SK-N-SH (cell line): ENCODE data around the gene CLASRP. TPM values are rescaled to one million over a fixed set of nuclear protein-coding genes. Genes with fewer than 3 reads are reported as not detected.

Source experiments
- CTCF ChIA-PET: fragments of 300-600, 350-600 bp; formaldehyde crosslinking; extraction: SDS; loops from one replicate; lab custom pipeline; 2021; lab: Yijun Ruan, JAX
- POLR2A ChIA-PET: fragments of 350-600 bp; sonication (Branson Sonifier 250); formaldehyde crosslinking; extraction: SDS; loops from one replicate; lab custom pipeline; 2020; ENCODE audit warnings: antibody characterized with exemption, inconsistent platforms; lab: Yijun Ruan, JAX
- DNase-seq: peaks from one replicate; pipeline ENCODE4 v3.0.0; 2012
- H2AFZ ChIP-seq: fragments of 200-600 bp; sonication (generic); 2 replicates; pipeline ENCODE4 v1.8.1; 2016; ENCODE audit warnings: antibody characterized with exemption, mild to moderate bottlenecking, low read depth
- H3F3A ChIP-seq: fragments of 200-600 bp; sonication (generic); replicated peaks from 2 replicates; pipeline ENCODE3; 2016; ENCODE audit warnings: antibody characterized with exemption, mild to moderate bottlenecking; ENCODE audit not compliant: insufficient read depth
- H3K27ac ChIP-seq, 2 experiments: fragments of 200-500 bp in 1 of 2; fragments of 200-600 bp in 1 of 2; sonication (Bioruptor generic) in 1 of 2; sonication (generic), shearing (Covaris generic) in 1 of 2; 2 replicates each; pipeline versions ENCODE4 v1.5.1 to v1.6.1; 2014 to 2016; ENCODE audit warnings: low read depth in 2 of 2, inconsistent platforms in 1 of 2, low read length in 1 of 2, mild to moderate bottlenecking in 1 of 2, mixed read lengths in 1 of 2
- H3K27me3 ChIP-seq: fragments of 200-600 bp; sonication (generic), shearing (Covaris generic); 2 replicates; pipeline ENCODE4 v1.6.1; 2016; ENCODE audit warnings: mixed run types; ENCODE audit not compliant: insufficient read depth
- H3K36me3 ChIP-seq, 2 experiments: fragments of 200-500 bp in 1 of 2; fragments of 200-600 bp in 1 of 2; sonication (Bioruptor generic) in 1 of 2; sonication (generic) in 1 of 2; replicated peaks in 1 of 2; 2 replicates each; pipeline versions ENCODE3 to v1.5.1; 2014 to 2016; ENCODE audit warnings: low read length in 1 of 2, mild to moderate bottlenecking in 1 of 2; ENCODE audit not compliant: insufficient read depth in 2 of 2, control insufficient read depth in 1 of 2
- H3K4me1 ChIP-seq, 2 experiments: fragments of 200-500 bp in 1 of 2; fragments of 200-600 bp in 1 of 2; sonication (Bioruptor generic) in 1 of 2; sonication (generic), shearing (Covaris generic) in 1 of 2; 2 replicates each; pipeline versions ENCODE4 v1.5.1 to v1.6.1; 2014 to 2016; ENCODE audit warnings: low read depth in 1 of 2, low read length in 1 of 2, mixed run types in 1 of 2; ENCODE audit not compliant: insufficient read depth in 2 of 2, control insufficient read depth in 1 of 2
- H3K4me2 ChIP-seq: fragments of 200-600 bp; sonication (generic), shearing (Covaris generic); 2 replicates; pipeline ENCODE4 v1.6.1; 2017; ENCODE audit warnings: mixed run types
- H3K4me3 ChIP-seq, 2 experiments: fragments of 200-500 bp in 1 of 2; fragments of 200-600 bp in 1 of 2; sonication (Bioruptor generic) in 1 of 2; sonication (generic), shearing (Covaris generic) in 1 of 2; 2 replicates each; pipeline versions ENCODE4 v1.5.1 to v1.8.1; 2014 to 2016; ENCODE audit warnings: low read depth in 2 of 2, inconsistent platforms in 1 of 2, low read length in 1 of 2, mild to moderate bottlenecking in 1 of 2, mixed read lengths in 1 of 2, moderate library complexity in 1 of 2
- H3K79me2 ChIP-seq: fragments of 200-600 bp; sonication (generic); 2 replicates; pipeline ENCODE4 v1.8.1; 2017; ENCODE audit warnings: mild to moderate bottlenecking; ENCODE audit not compliant: insufficient read depth
- H3K9ac ChIP-seq: fragments of 200-600 bp; sonication (generic); 2 replicates; pipeline ENCODE4 v1.6.1; 2017; ENCODE audit warnings: mixed run types
- H3K9me2 ChIP-seq: fragments of 200-600 bp; sonication (generic); 2 replicates; pipeline ENCODE4 v1.6.1; 2017; ENCODE audit warnings: mixed run types
- H3K9me3 ChIP-seq: fragments of 200-600 bp; sonication (generic); 2 replicates; pipeline ENCODE4 v1.6.1; 2017; ENCODE audit warnings: mixed run types, mild to moderate bottlenecking, moderate library complexity
- H4K20me1 ChIP-seq: fragments of 200-600 bp; sonication (generic); 2 replicates; pipeline ENCODE4 v1.6.1; 2017; ENCODE audit warnings: mild to moderate bottlenecking, mixed run types; ENCODE audit not compliant: insufficient read depth
- CHD2 ChIP-seq: fragments of 150-350 bp; IDR thresholded peaks from 2 replicates; pipeline ENCODE4 v1.6.1; 2018; ENCODE audit warnings: low read length; ENCODE audit not compliant: partially characterized antibody
- ELF1 ChIP-seq: IDR thresholded peaks from 2 replicates; pipeline ENCODE4 v1.4.0; 2012
- EP300 ChIP-seq, 2 experiments: IDR thresholded peaks; 2 replicates each; pipeline versions ENCODE4 v1.4.0 to v1.6.1; 2012; ENCODE audit warnings: borderline replicate concordance in 1 of 2, low read depth in 1 of 2, low read length in 1 of 2
- FOSL2 ChIP-seq: IDR thresholded peaks from 2 replicates; pipeline ENCODE4 v1.4.0; 2012; ENCODE audit warnings: low read depth, mild to moderate bottlenecking, moderate library complexity, borderline replicate concordance
- FOXJ3 ChIP-seq: sonication (generic); formaldehyde crosslinking; IDR thresholded peaks from 2 replicates; pipeline ENCODE4 v1.5.1; 2020; ENCODE audit warnings: mild to moderate bottlenecking, missing genetic modification reagents
- GABPA ChIP-seq: IDR thresholded peaks from 2 replicates; pipeline ENCODE4 v1.4.0; 2012; ENCODE audit warnings: low read depth, mild to moderate bottlenecking
- MEF2A ChIP-seq: IDR thresholded peaks from 2 replicates; pipeline ENCODE4 v1.4.0; 2012; ENCODE audit warnings: low read depth, borderline replicate concordance
- NFIC ChIP-seq: IDR thresholded peaks from 2 replicates; pipeline ENCODE4 v1.4.0; 2012; ENCODE audit warnings: borderline replicate concordance
- NRF1 ChIP-seq: IDR thresholded peaks from 2 replicates; pipeline ENCODE4 v1.6.1; 2012; ENCODE audit warnings: low read depth, mild to moderate bottlenecking, low read length
- POLR2AphosphoS5 ChIP-seq: IDR thresholded peaks from 2 replicates; pipeline ENCODE4 v1.6.1; 2012; ENCODE audit warnings: low read depth, low read length
- RAD21 ChIP-seq: IDR thresholded peaks from 2 replicates; pipeline ENCODE4 v1.6.1; 2012; ENCODE audit warnings: mild to moderate bottlenecking, low read length
- RXRA ChIP-seq: IDR thresholded peaks from 2 replicates; pipeline ENCODE4 v1.4.0; 2012; ENCODE audit warnings: low read depth, mild to moderate bottlenecking, borderline replicate concordance
- SIN3A ChIP-seq: IDR thresholded peaks from 2 replicates; pipeline ENCODE4 v1.6.1; 2012; ENCODE audit warnings: low read depth, mild to moderate bottlenecking, low read length, moderate library complexity, borderline replicate concordance
- TAF1 ChIP-seq: IDR thresholded peaks from 2 replicates; pipeline ENCODE4 v1.6.1; 2012; ENCODE audit warnings: low read depth, mild to moderate bottlenecking, low read length, moderate library complexity, borderline replicate concordance
- TCF12 ChIP-seq: IDR thresholded peaks from 2 replicates; pipeline ENCODE4 v1.4.0; 2012
- TEAD4 ChIP-seq: IDR thresholded peaks from 2 replicates; pipeline ENCODE4 v1.4.0; 2012; ENCODE audit warnings: mild to moderate bottlenecking, borderline replicate concordance; ENCODE audit not compliant: insufficient read depth
- YY1 ChIP-seq: IDR thresholded peaks from 2 replicates; pipeline ENCODE4 v1.4.0; 2012; ENCODE audit warnings: low read depth, mild to moderate bottlenecking
- WGBS: methylation state at CpG from one replicate; pipeline ENCODE4 v1.1.6; 2017; ENCODE audit warnings: low lambda C conversion rate; 5-methylcytosine and 5-hydroxymethylcytosine counted together
- polyA plus RNA-seq, 3 experiments: library from polyadenylated mRNA; depleted of rRNA; stranded (reverse); fragments of >200 nt; gene quantifications; 2 replicates each; pipeline ENCODE4 v1.2.3, GENCODE V29; 2012
- TF ChIP-seq, protein P1 (sequence below): fragments of 150-350 bp; IDR thresholded peaks from 2 replicates; pipeline ENCODE4 v1.6.1; 2016; ENCODE audit warnings: mild to moderate bottlenecking, low read depth, low read length
- TF ChIP-seq, protein P2 (sequence below): IDR thresholded peaks from 2 replicates; pipeline ENCODE4 v1.6.1; 2012; ENCODE audit warnings: mild to moderate bottlenecking, low read depth, low read length, moderate library complexity
- TF ChIP-seq, protein P3 (sequence below): fragments of 200-600 bp; sonication (generic); IDR thresholded peaks from 2 replicates; pipeline ENCODE4 v1.6.1; 2017; ENCODE audit warnings: antibody characterized with exemption, mild to moderate bottlenecking, moderate library complexity

The CLASRP gene
- polyA plus RNA-seq, 1 of the 3 experiments (the other 2 are of a cell fraction) = 54.8 TPM

DNA sequence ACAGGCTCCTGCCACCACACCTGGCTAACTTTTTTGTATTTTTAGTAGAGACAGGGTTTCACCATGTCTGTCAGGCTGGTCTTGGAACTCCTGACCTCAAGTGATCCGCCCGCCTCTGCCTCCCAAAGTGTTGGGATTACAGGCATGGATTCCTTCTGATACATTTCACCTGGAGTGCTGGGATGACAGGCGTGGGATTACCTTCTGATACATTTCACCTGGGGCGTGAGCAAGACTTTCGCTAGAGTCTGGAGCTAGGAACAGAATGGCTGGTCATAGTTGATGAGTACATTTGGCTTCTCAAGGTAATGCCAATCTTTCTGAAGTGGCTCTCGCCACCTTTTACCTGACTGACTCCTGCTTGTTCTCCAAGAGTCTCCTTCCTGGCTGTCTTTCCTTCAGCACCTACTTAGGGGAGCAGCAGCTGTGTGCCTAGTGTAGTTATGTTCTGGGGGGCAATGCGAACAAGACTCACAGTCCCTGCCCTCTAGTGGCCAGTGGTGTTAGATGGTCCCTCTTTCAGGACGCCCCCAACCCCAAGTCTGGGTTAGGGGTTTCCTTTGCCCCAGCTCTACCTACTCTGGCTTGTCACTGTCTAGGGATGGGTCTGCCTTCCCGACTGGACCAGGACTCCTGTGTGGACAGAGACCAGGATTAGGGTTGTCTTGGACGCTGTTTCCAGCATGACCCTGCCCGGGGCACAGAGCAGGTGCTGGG lies 73.4 kb downstream of the CLASRP start:
- Histone ChIP-seq H3K9me2 (no peaks in the 10 kb centered on the region), H3K9ac (no peak overlapping the region), H3K27ac (no peak overlapping the region), H3K36me3 (no peaks in the 10 kb centered on the region), H3K4me3 (no peak overlapping the region), H2AFZ (no peak overlapping the region), H3K79me2 (peaks cover 96% of the 10 kb centered on the region), H3K4me2 (no peak overlapping the region), H3K9me3 (no peaks in the 10 kb centered on the region), H3K4me1 (peaks cover 0 to 4% of the 10 kb centered on the region in 2 experiments; a peak in 1 of 4 replicates), H3K27me3 (no peaks in the 10 kb centered on the region), H3F3A (no peaks in the 10 kb centered on the region), H4K20me1 (peaks cover 94% of the 10 kb centered on the region)
- no peak for DNase-seq
- ChIA-PET CTCF (interaction anchor here (0.8 to 2.0 kb wide), 3 partner anchors 13 to 20 kb away, joined by 3 to 10 read pairs (median 4); no protein-coding TSS in a partner anchor), POLR2A (interaction anchor here (1.3 kb wide), 1 partner anchor 20 kb away, joined by 4 read pairs; the partner anchor contains the start of gene PPP1R37)
- 97% methylated on average over 6 of the region's 11 CpGs for WGBS
- TF ChIP-seq, protein P1, sequence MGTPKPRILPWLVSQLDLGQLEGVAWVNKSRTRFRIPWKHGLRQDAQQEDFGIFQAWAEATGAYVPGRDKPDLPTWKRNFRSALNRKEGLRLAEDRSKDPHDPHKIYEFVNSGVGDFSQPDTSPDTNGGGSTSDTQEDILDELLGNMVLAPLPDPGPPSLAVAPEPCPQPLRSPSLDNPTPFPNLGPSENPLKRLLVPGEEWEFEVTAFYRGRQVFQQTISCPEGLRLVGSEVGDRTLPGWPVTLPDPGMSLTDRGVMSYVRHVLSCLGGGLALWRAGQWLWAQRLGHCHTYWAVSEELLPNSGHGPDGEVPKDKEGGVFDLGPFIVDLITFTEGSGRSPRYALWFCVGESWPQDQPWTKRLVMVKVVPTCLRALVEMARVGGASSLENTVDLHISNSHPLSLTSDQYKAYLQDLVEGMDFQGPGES = no peak
- TF ChIP-seq CHD2 (no peak), TAF1 (no peak), POLR2AphosphoS5 (no peak), NFIC (no peak), TEAD4 (no peak), RAD21 (no peak), FOXJ3 (no peak), SIN3A (no peak), GABPA (no peak), RXRA (no peak), FOSL2 (no peak), ELF1 (no peak), EP300 (IDR thresholded peaks at IDR 0.05; ENCODE audit: borderline replicate concordance in 1 of 2, low read depth in 1 of 2, low read length in 1 of 2) (no peak), NRF1 (no peak), YY1 (no peak), TCF12 (no peak), MEF2A (no peak)
- TF ChIP-seq, protein P2, sequence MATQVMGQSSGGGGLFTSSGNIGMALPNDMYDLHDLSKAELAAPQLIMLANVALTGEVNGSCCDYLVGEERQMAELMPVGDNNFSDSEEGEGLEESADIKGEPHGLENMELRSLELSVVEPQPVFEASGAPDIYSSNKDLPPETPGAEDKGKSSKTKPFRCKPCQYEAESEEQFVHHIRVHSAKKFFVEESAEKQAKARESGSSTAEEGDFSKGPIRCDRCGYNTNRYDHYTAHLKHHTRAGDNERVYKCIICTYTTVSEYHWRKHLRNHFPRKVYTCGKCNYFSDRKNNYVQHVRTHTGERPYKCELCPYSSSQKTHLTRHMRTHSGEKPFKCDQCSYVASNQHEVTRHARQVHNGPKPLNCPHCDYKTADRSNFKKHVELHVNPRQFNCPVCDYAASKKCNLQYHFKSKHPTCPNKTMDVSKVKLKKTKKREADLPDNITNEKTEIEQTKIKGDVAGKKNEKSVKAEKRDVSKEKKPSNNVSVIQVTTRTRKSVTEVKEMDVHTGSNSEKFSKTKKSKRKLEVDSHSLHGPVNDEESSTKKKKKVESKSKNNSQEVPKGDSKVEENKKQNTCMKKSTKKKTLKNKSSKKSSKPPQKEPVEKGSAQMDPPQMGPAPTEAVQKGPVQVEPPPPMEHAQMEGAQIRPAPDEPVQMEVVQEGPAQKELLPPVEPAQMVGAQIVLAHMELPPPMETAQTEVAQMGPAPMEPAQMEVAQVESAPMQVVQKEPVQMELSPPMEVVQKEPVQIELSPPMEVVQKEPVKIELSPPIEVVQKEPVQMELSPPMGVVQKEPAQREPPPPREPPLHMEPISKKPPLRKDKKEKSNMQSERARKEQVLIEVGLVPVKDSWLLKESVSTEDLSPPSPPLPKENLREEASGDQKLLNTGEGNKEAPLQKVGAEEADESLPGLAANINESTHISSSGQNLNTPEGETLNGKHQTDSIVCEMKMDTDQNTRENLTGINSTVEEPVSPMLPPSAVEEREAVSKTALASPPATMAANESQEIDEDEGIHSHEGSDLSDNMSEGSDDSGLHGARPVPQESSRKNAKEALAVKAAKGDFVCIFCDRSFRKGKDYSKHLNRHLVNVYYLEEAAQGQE = no peak
- TF ChIP-seq, protein P3, sequence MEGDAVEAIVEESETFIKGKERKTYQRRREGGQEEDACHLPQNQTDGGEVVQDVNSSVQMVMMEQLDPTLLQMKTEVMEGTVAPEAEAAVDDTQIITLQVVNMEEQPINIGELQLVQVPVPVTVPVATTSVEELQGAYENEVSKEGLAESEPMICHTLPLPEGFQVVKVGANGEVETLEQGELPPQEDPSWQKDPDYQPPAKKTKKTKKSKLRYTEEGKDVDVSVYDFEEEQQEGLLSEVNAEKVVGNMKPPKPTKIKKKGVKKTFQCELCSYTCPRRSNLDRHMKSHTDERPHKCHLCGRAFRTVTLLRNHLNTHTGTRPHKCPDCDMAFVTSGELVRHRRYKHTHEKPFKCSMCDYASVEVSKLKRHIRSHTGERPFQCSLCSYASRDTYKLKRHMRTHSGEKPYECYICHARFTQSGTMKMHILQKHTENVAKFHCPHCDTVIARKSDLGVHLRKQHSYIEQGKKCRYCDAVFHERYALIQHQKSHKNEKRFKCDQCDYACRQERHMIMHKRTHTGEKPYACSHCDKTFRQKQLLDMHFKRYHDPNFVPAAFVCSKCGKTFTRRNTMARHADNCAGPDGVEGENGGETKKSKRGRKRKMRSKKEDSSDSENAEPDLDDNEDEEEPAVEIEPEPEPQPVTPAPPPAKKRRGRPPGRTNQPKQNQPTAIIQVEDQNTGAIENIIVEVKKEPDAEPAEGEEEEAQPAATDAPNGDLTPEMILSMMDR = no peak
